ENCODE data around the gene EVL. TPM values are rescaled to one million over a fixed set of nuclear protein-coding genes. Genes with fewer than 3 reads are reported as not detected.

Gene EVL
- total RNA-seq, 1 experiment from 2014 or later = 31.5 TPM

GRCh38 chr14:100192672-100193416, 127.6 kb downstream of the EVL start:
- H3K27ac ChIP-seq = peak overlapping the region; percentile 74

More at GRCh38 chr14:100192672-100193416, 127.6 kb downstream of the EVL start:
- Histone ChIP-seq H3K4me3 (peak overlapping the region; percentile 56), H3K4me1 (peaks cover 4% of the 10 kb centered on the region), H3K9me3 (replicated peaks) (no peaks in the 10 kb centered on the region), H3K27me3 (no peaks in the 10 kb centered on the region), H3K36me3 (no peaks in the 10 kb centered on the region)
- peak; percentile 98 to 99 for DNase-seq

Other genes starting within 250 kb of the EVL start
- gene DEGS2, start 94.2 kb downstream of the EVL start, total RNA-seq (2014; rRNA removed; shearing (Covaris generic)) = 0.03 TPM in 1 of 2 replicates, not detected in the other
- gene YY1, start 173.7 kb downstream of the EVL start, total RNA-seq (2014; rRNA removed; shearing (Covaris generic)) = 58.6 and 60.9 TPM in 2 replicates
- gene SLC25A29, start 241.0 kb downstream of the EVL start, total RNA-seq (2014; rRNA removed; shearing (Covaris generic)) = 55.2 and 57.1 TPM in 2 replicates